8988T (cell line): Measurements from ENCODE around the gene PODXL.
"Not testable (repeated sequence)": the region's sequence is repeated elsewhere in the genome, so short reads cannot be mapped to it uniquely, and the experiment has no call there.

Experiments used
- DNase-seq: peaks from one replicate; pipeline ENCODE4 v3.0.0; 2011

The PODXL gene

DNA sequence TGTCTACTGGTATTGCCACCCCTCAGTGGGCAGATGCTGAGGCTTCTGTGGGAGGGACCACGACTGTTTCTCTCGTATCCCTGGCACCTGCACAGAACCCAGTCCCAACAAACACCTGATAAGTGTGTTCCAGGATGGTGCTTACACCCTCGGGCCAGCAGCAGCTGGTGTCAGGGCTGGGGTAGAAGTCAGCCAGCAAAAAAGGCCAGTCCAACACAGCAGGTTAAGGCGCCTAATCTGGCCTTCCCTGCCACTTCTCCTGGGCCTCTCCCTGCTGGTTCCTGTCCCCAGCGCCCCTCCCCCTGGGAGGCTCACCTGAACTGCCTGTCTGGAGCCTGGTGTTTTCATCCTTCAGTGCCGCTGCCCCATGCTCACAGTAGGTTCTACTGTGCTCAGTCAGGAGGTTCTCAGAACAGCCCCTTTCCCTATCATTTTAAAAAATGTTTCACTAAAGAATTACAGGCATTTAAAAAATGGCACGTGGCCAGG is 20.0 kb downstream of the PODXL start:
- DNase-seq = no peak

- DNase-seq = no peak
Measured at GRCh38 chr7:131533566-131534561, 22.6 kb downstream of the PODXL start.

GRCh38 chr7:131533151-131533559 is 23.3 kb downstream of the PODXL start:
- DNase-seq = no peak

GRCh38 chr7:131532570-131533091 is 23.8 kb downstream of the PODXL start:
- DNase-seq = no peak

DNA sequence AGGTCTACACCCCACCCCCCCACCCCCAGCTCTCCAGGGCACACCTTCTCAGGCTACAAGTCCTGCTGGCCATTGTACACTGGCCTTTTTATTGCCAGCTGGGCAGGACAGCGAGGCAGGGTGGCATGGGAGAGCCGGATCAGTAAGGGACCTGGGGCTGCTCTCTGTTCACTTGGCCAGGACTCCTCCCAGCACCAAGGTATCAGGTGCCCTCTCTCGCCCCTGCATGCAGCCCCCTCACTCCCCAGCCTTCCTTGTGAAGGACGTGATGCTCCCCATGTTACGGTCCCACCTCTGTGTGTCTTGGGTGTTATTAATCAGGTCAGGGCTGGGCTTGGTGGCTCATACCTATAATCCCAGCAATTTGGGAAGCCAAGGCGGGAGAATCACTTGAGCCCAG is 26.3 kb downstream of the PODXL start:
- no peak for DNase-seq

DNA sequence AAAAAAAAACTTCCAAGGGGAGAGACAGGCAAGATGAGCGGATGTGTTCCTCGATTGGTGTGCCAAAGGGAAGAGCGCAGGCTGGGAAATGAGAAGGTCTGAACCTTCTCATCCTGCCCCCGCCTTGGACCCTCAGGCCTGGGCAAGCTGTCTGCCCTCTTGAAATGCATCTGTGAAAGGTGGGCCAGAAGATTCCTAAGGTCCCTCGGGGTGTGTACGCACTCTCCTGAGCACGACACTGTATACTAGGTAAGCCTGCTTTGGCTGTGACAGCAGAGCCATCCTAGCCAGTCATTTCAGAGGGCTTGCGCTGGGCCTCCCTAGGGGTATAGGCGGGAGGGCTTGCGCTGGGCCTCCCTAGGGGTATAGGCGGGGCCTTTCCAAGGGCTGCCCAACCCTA is 26.8 kb downstream of the PODXL start:
- DNase-seq = no peak

DNA sequence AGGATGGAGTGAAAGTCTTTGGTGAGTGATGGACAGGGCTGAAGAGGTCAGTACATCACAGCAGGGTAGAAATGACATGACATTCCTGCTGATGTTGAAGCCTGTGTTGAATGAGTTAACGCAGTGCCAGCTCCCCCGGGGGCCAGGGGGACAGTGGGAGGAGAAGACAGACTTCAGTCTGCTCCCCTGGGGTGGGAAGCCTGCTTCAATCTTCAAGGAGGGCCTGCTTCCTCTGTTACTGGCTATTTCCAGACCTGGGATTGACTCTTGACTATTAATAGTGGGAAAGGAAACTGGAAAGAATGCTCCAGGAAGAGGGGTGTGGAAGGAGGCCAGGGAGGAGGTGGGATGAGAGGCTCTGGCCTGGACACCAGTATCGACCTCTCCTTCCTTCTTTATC is 27.2 kb downstream of the PODXL start:
- DNase-seq = no peak

GRCh38 chr7:131527456-131527855 is 29.0 kb downstream of the PODXL start:
- no peak for DNase-seq

- DNase-seq = no peak
Measured at GRCh38 chr7:131525820-131526219, 30.6 kb downstream of the PODXL start.

DNA sequence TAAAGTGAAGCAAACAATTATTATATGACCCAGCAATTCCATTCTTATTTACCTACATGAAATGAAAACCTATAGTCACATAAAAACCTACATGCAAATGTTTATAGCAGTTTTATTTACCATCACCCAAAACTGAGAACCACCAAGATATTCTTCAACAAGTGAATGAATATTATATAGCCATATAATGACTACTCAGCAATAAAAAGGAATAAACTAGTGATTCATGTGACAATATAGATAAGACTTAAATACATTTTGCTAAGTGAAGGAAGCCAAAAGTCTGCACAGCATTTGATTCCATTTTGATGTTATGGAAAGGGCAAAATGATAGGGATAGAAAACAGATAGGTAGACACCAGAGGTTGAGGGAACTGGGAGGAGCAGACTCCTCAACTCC is 31.7 kb downstream of the PODXL start:
- no peak for DNase-seq

GRCh38 chr7:131524115-131524514 is 32.3 kb downstream of the PODXL start:
- DNase-seq = no peak

GRCh38 chr7:131522325-131522930 is 34.0 kb downstream of the PODXL start:
- no peak for DNase-seq

DNA sequence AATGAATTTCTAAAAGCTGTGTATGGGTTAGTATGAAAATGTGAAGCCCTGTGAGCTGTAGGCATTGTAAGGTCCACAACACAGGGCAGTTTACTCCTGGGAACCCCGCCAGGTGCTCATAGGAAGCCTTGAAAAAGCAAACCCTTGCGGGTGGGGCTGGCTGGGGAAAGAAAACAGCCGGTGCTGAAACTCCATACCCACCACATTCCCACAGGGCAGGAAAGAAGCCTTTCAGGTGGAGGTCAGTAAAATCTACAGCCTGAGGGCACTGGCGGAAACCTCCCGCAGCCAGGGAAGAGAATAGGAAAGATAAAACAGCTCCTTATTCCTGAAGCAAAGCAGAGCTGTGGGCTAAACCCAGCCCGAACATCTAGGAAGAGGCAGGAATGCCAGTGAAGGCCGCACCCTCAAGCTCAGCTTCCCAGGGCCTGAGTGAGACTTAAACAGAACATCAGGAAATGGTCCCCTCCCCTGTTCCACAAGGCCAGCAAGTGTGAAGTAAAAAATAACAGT is 34.7 kb downstream of the PODXL start:
- DNase-seq = no peak

GRCh38 chr7:131518626-131519025 is 37.8 kb downstream of the PODXL start:
- DNase-seq = no peak

DNA sequence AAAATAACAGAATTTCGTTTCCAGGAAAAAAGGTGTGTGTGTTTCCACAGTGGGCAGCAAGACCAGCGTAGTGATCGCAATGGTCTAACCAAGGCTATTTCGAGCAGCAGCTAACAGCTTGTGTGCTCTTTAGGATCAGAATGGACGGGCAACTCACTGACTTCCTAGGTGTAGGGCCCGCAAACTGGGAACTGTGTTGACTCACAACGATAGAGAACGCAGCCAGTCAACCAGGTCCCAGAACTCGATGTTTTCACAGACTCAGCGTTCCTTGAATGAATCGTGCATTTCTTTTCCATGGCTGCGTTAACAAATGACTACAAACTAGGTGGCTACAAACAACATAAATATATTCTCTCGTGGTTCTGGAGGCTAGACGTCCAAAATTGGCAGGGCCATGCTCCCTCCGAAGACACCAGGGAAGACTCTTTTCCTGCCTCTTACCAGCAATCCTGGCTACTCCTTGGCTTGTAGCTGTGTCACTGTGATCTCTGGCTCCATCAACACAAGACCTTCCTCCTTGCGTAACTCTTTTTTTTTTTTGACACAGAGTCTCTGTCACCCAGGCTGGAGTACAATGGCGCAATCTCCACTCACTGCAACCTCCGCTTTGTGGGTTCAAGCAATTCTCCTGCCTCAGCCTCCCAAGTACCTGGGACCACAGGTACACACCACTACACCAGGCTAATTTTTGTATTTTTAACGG is 39.1 kb downstream of the PODXL start:
- DNase-seq = no peak

DNA sequence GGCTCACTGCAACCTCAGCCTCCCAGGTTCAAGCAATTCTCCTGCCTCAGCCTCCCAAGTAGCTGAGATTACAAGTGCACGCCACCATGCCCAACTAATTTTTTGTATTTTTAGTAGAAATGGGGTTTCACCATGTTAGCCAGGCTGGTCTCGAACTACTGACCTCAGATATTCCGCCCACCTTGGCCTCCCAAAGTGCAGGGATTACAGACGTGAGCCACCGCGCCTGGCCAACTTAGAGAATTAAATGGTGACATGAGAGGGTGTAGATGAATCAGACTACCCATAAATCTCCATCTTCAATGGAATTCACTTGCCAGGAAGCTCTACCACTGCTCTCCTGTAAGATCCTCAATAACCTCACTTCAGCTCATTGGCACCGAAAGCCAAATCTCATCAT is 41.0 kb downstream of the PODXL start:
- DNase-seq = not testable (repeated sequence)

DNA sequence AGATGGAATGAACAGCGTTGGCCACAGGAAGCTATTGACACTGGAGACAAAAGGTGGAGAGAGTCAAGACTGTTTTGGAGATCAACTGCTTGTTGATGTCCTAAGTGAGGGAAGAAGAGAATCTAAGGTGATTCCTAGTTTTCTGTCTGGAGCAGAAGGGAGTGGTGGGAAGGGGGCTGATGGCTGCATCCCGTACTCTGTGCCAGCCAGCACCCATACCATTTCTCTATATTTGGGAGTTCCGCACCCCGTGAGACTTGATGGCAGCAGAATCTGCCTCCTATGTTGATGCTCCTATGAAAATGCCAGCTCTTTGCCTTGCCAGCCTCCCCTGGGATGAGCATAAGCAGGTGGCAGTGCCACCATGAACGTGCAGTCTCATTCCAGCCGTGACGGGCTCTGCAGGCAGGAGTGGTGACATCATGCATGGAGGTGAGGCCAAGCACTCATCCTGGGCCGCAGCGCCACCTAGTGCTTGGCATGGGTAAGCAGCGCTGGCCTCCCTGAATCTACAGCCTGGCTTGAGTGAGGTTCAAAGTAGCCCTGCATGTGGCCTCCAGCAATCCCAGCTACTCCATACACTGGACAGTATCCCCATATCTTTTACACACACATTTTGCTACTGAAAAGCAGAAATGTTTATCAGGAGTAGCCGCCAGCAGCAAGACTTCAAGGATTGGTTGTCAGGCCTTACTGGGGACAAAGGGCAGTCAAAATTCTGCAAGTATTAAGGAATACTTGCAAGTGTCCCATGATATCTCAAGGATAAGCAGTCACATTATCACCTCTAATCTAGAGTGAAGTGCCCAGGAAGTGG is 43.0 kb downstream of the PODXL start:
- DNase-seq = peak; percentile 48

DNA sequence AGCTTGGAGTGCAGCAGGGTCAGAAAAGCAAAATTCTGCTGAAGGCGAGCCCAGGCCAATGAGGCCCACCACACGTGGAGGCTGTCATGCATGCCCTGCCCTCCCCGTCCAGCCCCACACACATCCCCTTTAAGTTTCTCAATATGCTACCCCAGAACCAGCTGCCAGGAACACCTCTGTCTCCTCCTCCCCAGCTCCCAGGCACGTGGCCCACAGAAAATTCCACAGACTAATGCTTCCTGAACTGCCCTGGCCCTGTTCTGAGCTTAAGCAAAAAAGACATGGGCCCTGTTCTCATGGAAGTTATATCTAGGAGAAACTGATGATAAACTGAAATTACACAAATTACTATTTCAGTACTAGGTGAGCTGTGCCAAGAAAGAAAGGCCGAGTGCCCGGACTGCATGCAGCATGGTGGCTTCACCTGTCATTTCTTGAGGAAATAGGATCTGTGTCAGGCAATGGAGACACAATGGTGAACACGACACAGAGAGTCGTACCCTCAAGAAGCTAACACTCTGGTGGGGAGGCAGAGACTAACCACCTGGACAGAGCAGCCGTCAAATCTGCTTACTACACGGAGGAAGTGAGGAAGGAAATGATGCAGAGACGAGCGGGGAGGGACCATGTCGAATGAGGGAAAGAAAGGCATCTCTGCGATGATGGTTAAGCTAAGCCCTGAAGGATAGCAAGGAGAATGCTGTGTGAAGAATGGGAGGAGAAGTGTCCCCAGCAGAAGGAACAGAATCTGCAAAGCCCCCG is 44.5 kb downstream of the PODXL start:
- DNase-seq = no peak

DNA sequence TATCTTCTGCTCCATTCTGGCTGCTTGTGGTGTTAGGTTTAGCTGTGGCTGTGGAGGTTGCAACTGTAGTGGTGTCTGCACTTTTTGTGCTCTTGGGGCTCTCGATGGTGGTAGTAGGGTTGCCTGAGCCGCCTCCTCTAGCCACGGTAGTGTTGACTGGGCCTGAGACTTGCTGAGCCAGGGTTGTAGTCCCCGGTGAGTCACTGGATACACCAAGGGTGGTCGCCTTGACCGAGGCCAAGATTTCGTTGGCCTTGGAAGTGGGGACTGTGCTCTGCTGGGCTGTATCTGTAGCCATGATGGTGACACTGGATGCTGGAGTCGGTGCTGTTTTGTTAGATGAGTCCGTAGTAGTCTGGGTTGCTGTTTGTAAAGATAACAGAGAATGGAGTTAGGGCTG is 45.4 kb downstream of the PODXL start:
- DNase-seq = no peak

DNA sequence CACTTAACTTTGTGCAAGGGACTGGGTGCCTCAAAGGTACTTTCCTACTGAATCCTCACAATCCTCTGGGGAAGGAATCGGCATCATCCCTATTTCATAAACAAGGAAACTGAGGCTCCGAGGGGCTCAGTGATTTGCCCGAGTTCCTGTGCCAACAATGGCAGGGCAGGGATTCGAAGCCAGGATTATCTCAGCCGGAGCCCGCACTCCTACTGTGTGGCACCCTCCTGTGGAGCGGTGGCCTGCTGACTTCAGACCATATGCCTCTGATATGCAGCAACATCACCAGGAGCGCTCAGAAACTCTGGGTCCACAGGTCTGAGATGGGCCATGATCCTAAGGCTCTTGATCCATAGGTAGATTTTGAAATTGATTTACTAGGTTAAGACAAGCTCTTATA is 46.6 kb downstream of the PODXL start:
- no peak for DNase-seq

- DNase-seq = no peak
Measured at GRCh38 chr7:131508754-131509486, 47.5 kb downstream of the PODXL start.
